Lung (tissue), 12 donors: ENCODE measurements around the gene EPHB1. TPM values are rescaled to one million over a fixed set of nuclear protein-coding genes. Genes with fewer than 3 reads are reported as not detected.

Source experiments
- ATAC-seq: fragments of 200-7000 bp; cut with Tn5 transposase; one replicate; pipeline ENCODE4 v1.9.1; 2020; ENCODE audit warnings: moderate number of reproducible peaks; ENCODE audit not compliant: insufficient read depth, low FRiP score
- DNase-seq, 3 donors: peaks; one replicate each; pipeline ENCODE4 v3.0.0-alpha.2; 2013 to 2017
- H3K27ac ChIP-seq, 2 donors: one replicate each; pipeline ENCODE4 v1.5.1; 2013; ENCODE audit warnings: mild to moderate bottlenecking in 2 of 2, moderate library complexity in 2 of 2, control low read depth in 1 of 2, inconsistent platforms in 1 of 2, low read depth in 1 of 2, low read length in 1 of 2
- H3K27me3 ChIP-seq, 3 donors: one replicate each; pipeline ENCODE4 v1.5.1; 2013; ENCODE audit warnings: low read length in 2 of 3; ENCODE audit not compliant: control insufficient read depth in 3 of 3, insufficient read depth in 3 of 3
- H3K36me3 ChIP-seq, 4 donors: one replicate each; pipeline ENCODE4 v1.5.1; 2013; ENCODE audit warnings: low read length in 4 of 4, mild to moderate bottlenecking in 1 of 4, moderate library complexity in 1 of 4; ENCODE audit not compliant: control insufficient read depth in 4 of 4, insufficient read depth in 4 of 4
- H3K4me1 ChIP-seq, 5 donors: one replicate each; pipeline ENCODE4 v1.5.1; 2013; ENCODE audit warnings: low read length in 5 of 5, mild to moderate bottlenecking in 2 of 5, moderate library complexity in 1 of 5; ENCODE audit not compliant: control insufficient read depth in 5 of 5, insufficient read depth in 5 of 5
- H3K4me3 ChIP-seq: one replicate; pipeline ENCODE4 v1.5.1; 2013; ENCODE audit warnings: mild to moderate bottlenecking, control low read depth, moderate library complexity
- H3K9ac ChIP-seq, 2 donors: one replicate each; pipeline ENCODE4 v1.5.1; 2013; ENCODE audit warnings: low read length in 2 of 2, control low read depth in 1 of 2; ENCODE audit not compliant: insufficient read depth in 1 of 2
- H3K9me3 ChIP-seq, 4 donors: one replicate each; pipeline ENCODE4 v1.5.1; 2013; ENCODE audit warnings: low read length in 3 of 4, mild to moderate bottlenecking in 1 of 4, moderate library complexity in 1 of 4; ENCODE audit not compliant: control insufficient read depth in 4 of 4, insufficient read depth in 3 of 4
- CTCF ChIP-seq: IDR thresholded peaks from 2 replicates; pipeline ENCODE4 v1.5.1; 2012; ENCODE audit warnings: mild to moderate bottlenecking; ENCODE audit errors: control extremely low read depth, extremely low read depth
- WGBS, 2 donors: extraction: QIAGEN DNeasy Blood & Tissue Kit; methylation state at CpG; one replicate each; pipeline ENCODE4 v1.1.7; 2013; 5-methylcytosine and 5-hydroxymethylcytosine counted together
- polyA plus RNA-seq, 2 donors: library from polyadenylated mRNA; stranded (reverse); fragments of 200-250 nt; gene quantifications; one replicate each; pipeline ENCODE4 v1.2.1, GENCODE V29; 2013
- total RNA-seq, 2 donors: library from RNA; depleted of rRNA in 1 of 2; stranded (reverse); fragments of >200 nt in 1 of 2; gene quantifications; one replicate each; pipeline ENCODE4 v1.2.1, GENCODE V29; 2014 to 2021
- donor health status: control.
- donor health status: control.
- donor health status: Bipolar disorder and iron deficiency.
- donor health status: healthy.
- donor health status: DM: yes; HTN: yes; CAD: no.

The EPHB1 gene
- total and polyA plus RNA-seq, 4 donors = 0.30 to 6.3 (median 2.1) TPM

- H3K9ac ChIP-seq = no peak overlapping the region
- DNase-seq = no peak
- no peak for TF ChIP-seq CTCF
- 83 to 94% methylated on average over 5 of the region's 5 CpGs for WGBS, 2 donors
- H3K27me3 ChIP-seq = no peaks in the 10 kb centered on the region
- H3K9me3 ChIP-seq = peaks cover 0 to 2% (median 0%) of the 10 kb centered on the region in 4 donors
- no peak overlapping the region for H3K4me3 ChIP-seq
- no peak overlapping the region for H3K27ac ChIP-seq
- H3K4me1 ChIP-seq = peaks cover 0 to 2% (median 0%) of the 10 kb centered on the region in 5 donors
- ATAC-seq = no peak
- H3K36me3 ChIP-seq = no peaks in the 10 kb centered on the region
Observed at GRCh38 chr3:134938029-134938525, 143.0 kb downstream of the EPHB1 start.

GRCh38 chr3:134939978-134940377, 144.9 kb downstream of the EPHB1 start:
- Histone ChIP-seq H3K9ac (no peak overlapping the region), H3K9me3 (peaks cover 0 to 2% (median 0%) of the 10 kb centered on the region in 4 donors), H3K36me3 (no peaks in the 10 kb centered on the region), H3K4me3 (no peak overlapping the region), H3K4me1 (peaks cover 0 to 2% (median 0%) of the 10 kb centered on the region in 5 donors), H3K27me3 (no peaks in the 10 kb centered on the region), H3K27ac (no peak overlapping the region)
- no peak for TF ChIP-seq CTCF
- ATAC-seq = no peak
- DNase-seq = no peak
- WGBS, 2 donors = 83 to 85% methylated on average over 2 of the region's 2 CpGs

- no peaks in the 10 kb centered on the region for H3K27me3 ChIP-seq
- WGBS, 2 donors = 73 to 87% methylated on average over 1 of the region's 1 CpG
- H3K27ac ChIP-seq = no peak overlapping the region
- peaks cover 0 to 2% (median 0%) of the 10 kb centered on the region in 5 donors for H3K4me1 ChIP-seq
- ATAC-seq (no peak), DNase-seq (no peak)
- no peak overlapping the region for H3K4me3 ChIP-seq
- TF ChIP-seq CTCF = no peak
- no peak overlapping the region for H3K9ac ChIP-seq
- H3K36me3 ChIP-seq = no peaks in the 10 kb centered on the region
- peaks cover 0 to under 1% (median 0%) of the 10 kb centered on the region in 4 donors for H3K9me3 ChIP-seq
Observed at GRCh38 chr3:134941820-134942219, 146.8 kb downstream of the EPHB1 start.

GRCh38 chr3:134944429-134944828, 149.4 kb downstream of the EPHB1 start:
- Histone ChIP-seq H3K36me3 (no peaks in the 10 kb centered on the region), H3K4me1 (no peaks in the 10 kb centered on the region), H3K9ac (no peak overlapping the region), H3K27ac (no peak overlapping the region), H3K9me3 (no peaks in the 10 kb centered on the region), H3K4me3 (no peak overlapping the region), H3K27me3 (no peaks in the 10 kb centered on the region)
- ATAC-seq (no peak), DNase-seq (no peak)
- 71 to 73% methylated on average over 1 of the region's 1 CpG for WGBS, 2 donors
- TF ChIP-seq CTCF = no peak
